GM21360 (cell line): ENCODE measurements around the gene ADCY1.
A peak's percentile ranks its signal among the peaks of the same experiment; 100 is the strongest.
"Not testable (repeated sequence)": the region's sequence is repeated elsewhere in the genome, so short reads cannot be mapped to it uniquely, and the experiment has no call there.

Experiments
- ATAC-seq: cut with Tn5 transposase; IDR thresholded peaks from one replicate; pipeline ENCODE4 v1.9.1; 2021; ENCODE audit warnings: mild to moderate bottlenecking, moderate library complexity; ENCODE audit not compliant: unreplicated experiment

Gene ADCY1

DNA sequence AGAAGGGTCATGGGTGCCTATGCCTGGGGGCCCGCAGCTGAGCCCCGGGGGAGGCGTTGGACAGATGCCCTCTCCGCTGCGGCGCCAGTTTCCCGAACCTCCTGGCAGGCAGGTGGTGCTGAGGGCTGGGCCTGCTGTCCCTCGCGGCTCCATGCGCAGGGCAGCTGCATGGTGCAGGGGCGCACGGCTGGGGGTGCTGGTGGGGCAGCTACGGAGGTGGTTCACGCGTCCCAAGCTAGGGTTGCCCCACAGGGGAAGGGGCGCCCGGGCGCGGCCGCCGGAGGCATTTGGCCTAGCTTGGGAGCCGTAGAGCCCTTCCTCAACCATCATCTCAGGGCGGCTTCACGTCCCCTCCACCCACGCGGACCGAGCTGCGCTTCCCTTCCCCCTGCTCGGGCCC lies 152.7 kb downstream of the ADCY1 start:
- no peak for ATAC-seq

DNA sequence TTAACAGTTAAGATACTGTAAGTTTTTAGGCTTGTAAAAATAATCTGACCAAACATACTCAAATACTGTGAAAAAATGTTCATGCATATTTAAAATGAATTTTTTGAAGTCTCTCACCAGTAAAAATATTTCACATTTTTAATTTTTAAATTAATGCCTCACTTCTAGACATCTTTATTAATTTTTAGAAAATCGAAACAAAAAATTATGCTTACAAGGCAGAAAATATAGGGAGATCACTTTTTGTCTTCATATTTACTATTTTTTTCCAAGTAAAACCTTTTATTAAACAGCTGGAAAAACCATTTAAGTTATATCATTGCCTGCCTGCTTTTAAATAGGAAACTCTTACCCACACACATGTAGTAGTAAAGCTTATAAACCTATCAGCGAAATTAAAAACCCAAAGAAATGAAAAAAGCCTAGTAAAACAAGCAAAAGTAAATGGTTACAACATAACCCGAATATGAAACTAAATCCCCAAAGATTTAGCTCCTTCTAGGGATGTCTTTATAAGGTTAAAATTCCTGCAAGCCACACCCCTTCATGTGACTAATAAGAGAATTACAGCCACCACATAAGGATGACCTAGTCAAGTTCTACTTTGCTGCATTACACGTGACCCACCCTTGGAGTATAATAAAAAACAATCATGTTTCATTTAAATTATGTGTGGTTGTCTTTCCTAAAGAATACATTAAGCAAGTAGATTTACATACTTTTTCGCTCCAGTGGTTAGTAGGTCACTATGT lies 157.7 kb downstream of the ADCY1 start:
- not testable (repeated sequence) for ATAC-seq

DNA sequence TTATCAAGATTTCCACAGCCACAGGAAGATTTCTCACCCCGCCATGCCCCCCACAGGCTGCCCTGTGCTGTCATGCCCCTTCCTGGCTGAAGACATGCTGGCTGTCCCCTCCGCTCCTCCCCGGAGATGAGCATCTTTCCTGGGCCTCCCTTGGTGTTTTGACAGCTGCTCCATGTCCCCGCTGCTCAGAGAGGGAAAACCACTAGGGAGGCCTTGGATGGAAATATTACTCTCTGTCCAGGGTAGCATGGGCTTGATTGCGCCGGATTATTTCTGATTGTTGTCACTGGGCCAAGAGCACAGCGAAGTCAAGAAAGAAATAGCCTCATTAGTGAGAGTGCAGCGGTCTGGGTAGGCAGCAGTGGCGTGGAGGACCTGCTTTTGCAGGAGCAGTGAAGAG lies 164.8 kb downstream of the ADCY1 start:
- not testable (repeated sequence) for ATAC-seq

DNA sequence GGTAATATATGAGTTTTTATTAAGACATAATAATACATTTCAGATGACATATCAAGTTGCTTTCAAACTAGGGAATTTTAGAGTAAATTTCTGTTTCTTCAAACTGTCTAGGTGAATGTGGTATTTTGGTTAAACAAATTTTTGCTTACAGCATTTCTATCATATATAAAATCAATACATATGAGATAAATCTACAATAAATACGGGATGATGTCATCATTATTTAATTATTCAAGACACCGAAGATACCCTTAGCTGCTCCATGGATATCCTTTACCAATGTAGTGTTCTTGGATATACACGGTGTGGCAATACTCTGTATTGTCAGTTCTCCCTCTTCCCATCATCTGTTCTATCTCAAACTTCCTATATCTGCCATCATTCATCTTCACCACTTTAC lies 166.4 kb downstream of the ADCY1 start:
- not testable (repeated sequence) for ATAC-seq

DNA sequence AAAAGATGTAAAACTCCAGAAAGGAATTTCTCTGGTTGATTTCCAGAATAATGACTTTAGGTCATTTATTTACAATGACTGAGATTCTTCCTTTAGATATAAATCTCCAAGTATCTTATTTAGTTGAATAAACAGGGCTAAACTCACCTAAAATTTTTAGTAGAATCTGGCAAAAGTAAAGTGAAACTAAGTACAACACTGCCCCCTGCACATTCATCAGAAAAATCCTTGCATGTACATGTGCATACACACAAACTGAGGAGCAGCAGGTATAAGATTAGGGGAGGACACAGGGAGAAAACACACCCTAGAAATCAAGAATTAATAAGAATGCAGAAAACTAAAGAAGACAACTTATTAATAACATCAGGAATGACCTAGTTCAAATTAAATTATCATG lies 174.8 kb downstream of the ADCY1 start:
- not testable (repeated sequence) for ATAC-seq

DNA sequence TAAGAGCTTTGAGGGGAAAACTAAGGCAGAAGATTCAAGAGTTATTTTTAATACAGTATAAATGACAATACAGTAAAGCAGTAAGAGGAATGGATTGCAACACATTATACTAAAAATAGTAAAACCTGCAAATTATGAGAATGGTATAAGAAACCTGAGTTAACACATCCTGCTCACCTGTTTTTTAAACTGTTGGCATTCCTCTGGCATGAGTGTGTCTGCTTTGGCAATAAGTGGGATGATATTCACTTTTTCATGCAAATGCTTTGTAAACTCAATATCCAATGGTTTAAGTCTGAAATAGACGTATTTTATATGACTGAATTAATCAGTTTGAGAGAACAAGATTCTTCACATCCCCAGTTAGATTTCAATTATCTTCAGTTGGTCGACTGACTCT lies 177.2 kb downstream of the ADCY1 start:
- ATAC-seq: not testable (repeated sequence)

DNA sequence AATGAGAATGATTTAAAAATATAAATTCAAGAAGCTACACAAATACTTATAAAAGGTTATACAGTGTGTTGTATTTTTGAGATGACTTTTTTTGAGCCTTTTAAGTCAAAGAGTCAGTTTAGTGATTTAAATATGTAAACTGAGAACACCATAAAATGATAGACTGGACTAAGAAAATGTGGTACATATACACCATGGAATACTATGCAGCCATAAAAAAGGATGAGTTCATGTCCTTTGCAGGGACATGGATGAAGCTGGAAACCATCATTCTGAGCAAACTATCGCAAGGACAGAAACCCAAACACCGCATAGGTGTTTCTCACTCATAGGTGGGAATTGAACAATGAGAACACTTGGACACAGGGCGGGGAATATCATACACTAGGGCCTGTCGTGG lies 182.2 kb downstream of the ADCY1 start:
- ATAC-seq: not testable (repeated sequence)

DNA sequence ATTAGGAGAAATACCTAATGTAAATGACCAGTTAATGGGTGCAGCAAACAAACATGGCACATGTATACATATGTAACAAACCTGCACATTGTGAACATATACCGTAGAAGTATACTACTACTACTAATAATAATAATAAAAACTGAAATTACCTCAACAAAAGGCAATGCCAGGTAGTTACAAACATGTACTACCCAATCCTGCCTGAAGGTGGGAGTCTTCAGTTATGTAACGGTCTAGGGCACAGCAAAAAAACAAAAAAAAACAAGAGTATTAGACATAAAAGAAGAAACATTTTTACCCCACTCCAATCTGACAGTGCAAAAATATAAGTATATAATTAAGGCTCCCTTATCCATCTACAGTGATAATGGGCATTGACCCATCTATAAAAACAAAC lies 182.6 kb downstream of the ADCY1 start:
- not testable (repeated sequence) for ATAC-seq

DNA sequence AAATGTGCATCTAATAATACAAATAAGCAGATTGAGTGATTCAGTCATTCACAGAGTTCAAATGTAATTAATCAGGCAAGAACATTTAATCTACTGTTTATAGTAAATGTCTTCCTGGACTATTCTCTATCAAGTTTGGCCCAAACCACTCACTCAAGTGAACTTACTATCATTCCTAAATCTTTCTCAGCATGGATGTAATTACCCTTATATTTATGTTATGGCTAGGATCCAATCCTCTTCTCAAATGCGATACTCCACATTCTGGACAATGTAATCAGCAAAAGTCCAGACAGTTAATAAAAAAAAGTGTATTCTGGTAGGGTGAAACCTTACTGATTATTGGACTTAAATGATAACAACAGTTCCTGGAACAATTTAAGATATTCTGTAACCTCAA lies 185.3 kb downstream of the ADCY1 start:
- ATAC-seq: not testable (repeated sequence)

DNA sequence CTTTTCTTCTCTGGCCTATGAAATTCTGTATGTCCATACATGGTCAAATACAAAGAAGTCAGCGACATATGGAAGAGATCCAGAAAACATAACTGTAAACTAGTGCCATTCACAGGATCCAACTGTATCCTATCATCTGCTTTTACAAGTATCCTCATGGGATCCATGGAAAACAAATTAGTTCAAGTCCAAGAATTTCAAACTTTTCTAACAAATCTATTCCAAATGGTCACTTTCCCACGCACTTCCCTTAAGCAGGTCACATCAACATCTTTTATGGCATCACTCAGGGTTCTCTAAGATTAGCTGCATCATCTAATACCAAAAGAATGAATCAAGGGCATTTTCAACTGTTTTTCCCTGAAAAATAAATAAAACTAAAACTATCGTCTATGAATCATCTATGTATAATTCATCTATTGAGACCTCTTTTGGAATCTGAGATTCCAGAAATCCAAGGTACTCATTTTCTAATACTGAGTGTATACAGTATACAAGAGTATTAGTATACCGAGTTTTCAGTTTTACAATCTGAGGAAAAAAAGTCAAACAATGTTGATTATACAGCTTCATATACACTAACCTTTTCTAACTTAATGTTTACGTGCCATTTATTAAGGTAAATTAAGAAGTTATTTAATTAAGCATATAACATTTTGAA lies 187.5 kb downstream of the ADCY1 start:
- not testable (repeated sequence) for ATAC-seq

DNA sequence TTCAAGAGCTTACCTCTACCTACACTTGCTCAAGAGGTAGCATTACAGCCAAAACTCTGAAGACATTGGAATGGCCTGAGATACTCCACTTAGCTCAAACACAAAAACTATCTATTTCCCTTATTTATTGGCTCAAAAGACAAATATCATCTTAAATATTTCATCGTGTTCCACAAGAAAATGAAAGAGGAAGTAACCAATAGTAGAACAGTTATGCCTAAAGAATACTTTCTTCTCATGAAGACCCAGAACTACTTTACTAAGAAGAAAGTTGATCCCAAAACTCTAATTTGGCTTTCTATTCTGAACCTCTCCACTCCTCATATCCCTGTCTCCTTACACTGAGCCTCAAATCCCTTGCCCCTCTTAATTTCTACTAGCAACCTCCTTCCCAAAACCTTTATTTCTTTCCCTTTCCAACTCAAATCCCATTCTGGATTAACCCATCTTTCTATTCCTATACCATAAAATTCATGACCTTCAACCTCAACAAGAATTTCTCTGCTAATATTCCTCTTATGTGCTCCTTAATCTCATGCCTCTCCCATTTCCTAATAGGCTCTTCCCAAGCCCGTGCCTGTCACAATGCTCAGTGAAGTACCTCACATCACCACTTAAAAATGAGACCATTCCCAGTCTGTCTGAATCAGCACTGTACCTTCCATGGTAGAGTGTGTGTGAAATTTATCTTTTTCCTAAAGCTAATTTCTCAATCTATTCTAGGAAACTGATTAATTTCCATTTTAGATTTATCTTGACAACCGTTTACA lies 188.2 kb downstream of the ADCY1 start:
- ATAC-seq: not testable (repeated sequence)

DNA sequence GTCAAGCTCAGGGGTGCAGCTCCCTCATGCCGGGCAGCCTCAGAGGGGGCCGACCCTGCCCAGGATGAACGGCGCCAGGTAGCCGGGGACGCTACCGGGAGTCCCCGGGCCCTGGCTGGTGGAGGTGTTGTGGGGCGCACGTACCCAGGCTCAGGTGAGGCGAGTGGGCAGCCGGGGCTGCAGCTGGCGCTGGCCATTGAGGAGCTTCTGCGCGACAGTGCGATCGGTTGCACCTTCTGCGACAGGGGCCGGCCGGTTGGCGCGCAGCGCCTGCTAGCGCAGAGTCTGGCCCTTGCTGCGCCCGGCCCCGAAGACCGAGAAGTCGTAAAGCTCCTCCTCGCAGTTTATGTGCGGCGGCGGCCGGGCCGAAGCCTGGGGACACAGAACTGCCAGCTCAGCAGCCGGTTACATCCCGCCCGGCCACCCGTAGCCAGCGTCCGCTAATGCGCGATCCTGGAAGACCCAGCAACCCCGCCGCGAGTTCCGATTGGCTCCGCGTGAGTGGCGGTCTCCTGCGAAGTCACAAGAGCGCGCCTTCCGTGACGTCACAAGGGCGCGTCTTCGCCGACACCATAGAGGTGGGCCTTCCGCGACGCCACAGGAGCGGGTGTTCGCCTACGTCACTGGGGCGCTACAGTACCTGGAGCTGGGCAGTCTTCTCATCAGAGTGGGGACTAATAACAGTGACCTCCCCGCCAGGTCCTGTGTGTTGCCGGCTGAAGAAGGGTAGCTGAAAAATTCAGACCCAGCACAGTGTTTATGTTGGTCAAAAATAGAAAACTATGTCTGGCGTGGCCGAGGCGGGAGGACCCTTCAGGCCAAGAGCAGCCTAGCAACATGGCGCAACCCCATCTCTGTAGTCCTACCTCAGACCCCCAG lies 194.6 kb downstream of the ADCY1 start:
- ATAC-seq: peak; percentile 100

DNA sequence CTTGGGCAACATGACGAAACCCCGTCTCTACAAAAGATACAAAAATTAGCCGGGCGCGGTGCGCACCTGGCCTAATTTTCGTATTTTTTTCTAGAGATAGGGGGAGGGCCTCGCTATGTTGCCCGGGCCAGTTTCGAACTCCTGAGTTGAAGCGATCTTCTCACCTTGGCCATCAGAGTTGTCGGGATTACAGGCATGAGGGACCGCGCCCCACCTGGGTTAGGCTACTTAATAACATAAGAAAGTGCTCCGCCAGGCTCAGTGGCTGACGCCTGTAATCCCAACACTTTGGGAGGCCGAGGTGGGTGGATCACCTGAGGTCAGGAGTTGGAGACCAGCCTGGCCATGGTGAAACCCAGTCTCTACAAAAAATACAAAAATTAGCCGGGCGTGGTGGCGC lies 195.5 kb downstream of the ADCY1 start:
- ATAC-seq: not testable (repeated sequence)
